ENCODE measurements around the gene CASK.

CASK gene

DNA sequence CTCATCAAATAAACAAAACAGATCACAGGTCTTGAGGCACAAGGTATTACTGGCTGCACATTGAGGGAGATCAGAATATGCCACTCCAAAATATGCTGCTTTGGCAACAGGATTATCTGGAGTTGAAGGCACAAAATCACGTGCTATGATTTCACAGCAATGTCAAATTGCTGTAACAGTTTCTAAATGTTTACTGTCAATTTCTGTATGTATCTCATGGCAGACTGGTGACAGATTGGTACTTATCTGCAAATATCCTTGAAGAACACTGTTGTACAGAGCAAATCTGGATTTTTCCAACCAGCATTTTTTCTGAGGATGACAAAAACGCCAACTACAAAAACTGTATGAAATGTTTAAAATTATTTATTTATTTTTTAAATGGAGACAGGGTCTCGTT is 172.6 kb downstream of the CASK start:
- FAIRE-seq: peak; percentile 60
- TF ChIP-seq, protein P1, sequence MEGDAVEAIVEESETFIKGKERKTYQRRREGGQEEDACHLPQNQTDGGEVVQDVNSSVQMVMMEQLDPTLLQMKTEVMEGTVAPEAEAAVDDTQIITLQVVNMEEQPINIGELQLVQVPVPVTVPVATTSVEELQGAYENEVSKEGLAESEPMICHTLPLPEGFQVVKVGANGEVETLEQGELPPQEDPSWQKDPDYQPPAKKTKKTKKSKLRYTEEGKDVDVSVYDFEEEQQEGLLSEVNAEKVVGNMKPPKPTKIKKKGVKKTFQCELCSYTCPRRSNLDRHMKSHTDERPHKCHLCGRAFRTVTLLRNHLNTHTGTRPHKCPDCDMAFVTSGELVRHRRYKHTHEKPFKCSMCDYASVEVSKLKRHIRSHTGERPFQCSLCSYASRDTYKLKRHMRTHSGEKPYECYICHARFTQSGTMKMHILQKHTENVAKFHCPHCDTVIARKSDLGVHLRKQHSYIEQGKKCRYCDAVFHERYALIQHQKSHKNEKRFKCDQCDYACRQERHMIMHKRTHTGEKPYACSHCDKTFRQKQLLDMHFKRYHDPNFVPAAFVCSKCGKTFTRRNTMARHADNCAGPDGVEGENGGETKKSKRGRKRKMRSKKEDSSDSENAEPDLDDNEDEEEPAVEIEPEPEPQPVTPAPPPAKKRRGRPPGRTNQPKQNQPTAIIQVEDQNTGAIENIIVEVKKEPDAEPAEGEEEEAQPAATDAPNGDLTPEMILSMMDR (IDR thresholded peaks at IDR 0.05; ENCODE audit: insufficient read depth, missing control alignments): no peak
- DNase-seq (ENCODE audit: insufficient read length, low spot score): no peak

DNA sequence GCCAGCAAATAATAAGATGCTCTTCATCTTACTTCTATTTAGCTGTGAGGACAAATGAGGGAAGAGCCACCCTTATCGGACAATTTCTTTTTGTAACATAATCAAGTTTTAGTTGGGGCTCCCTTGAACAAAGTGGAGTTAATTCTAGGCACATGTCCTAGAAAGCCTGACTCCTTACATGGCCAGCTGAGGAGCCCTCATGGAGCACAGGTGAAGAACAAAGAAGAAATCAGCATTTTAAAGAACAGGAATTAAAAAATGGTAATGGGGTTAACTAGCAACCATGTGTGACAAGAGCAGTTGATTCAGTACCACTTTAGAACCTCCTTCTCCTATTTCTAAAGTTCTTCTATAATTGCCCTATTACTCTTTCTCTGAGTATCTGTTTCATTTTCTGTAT is 183.5 kb downstream of the CASK start:
- peak; percentile 60 for FAIRE-seq
- TF ChIP-seq, protein P1 (IDR thresholded peaks at IDR 0.05; ENCODE audit: insufficient read depth, missing control alignments): no peak
- DNase-seq (ENCODE audit: insufficient read length, low spot score): no peak

DNA sequence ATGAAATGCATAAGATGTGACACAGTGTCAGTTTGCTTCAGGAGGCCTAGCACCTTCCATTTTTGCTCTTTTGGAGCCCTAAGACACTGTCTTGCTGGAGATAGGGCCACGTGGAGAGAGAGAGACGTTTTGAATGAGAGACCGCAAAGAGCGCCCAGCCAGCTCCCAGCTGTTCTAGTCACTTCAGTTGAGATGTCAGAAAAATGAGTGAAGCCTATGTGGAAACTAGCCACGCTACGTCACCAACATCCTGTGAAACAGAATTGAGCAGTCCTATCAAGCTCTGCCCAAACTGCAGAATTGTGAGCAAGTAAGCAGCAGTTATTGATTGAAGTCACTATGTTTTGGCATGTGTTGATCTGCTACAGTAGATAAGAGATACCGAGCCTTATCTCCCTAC is 186.3 kb downstream of the CASK start:
- DNase-seq (ENCODE audit: insufficient read length, low spot score): no peak
- TF ChIP-seq, protein P1 (IDR thresholded peaks at IDR 0.05; ENCODE audit: insufficient read depth, missing control alignments): no peak
- FAIRE-seq: peak; percentile 89

DNA sequence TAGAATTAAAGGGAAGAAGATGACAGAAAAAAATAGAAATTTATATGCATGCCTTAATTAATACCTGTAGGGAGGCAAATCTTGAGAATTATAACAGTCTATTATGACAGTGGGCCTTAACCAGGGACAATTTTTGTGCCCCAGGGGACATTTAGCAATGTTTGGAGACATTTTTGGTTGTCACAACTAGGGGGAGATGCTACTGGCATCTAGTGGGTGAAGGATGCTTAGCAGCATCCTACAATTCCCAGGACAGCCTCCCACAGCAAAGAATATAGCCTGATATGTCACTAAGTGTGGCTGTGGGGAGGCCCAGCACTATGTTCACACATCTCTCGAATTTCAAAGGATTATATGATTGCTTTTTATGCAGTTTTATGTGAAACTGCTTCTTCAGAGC is 188.8 kb downstream of the CASK start:
- TF ChIP-seq, protein P1 (IDR thresholded peaks at IDR 0.05; ENCODE audit: insufficient read depth, missing control alignments): peak; percentile 32
- DNase-seq (ENCODE audit: insufficient read length, low spot score): no peak
- no peak for FAIRE-seq

DNA sequence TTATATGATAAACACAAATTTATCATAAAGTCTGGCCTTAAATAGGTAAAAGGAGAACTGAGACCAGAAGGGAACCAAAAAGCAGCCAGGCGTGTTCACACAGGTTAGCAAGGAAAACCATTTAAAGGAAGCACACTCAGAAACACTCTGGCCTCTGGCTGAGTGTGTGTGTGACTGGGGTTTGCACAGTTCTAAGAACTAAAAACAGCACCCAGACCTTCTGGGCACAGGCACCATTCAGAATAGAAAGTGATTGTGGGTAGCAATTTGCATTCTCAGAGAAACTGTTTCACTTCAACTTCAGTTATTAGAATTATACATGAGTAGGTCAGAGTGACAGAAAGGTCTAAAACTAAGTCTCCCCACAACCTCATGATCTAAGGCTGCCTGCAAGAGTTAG is 189.4 kb downstream of the CASK start:
- TF ChIP-seq, protein P1 (IDR thresholded peaks at IDR 0.05; ENCODE audit: insufficient read depth, missing control alignments): no peak
- DNase-seq (ENCODE audit: insufficient read length, low spot score) (no peak), FAIRE-seq (no peak)

DNA sequence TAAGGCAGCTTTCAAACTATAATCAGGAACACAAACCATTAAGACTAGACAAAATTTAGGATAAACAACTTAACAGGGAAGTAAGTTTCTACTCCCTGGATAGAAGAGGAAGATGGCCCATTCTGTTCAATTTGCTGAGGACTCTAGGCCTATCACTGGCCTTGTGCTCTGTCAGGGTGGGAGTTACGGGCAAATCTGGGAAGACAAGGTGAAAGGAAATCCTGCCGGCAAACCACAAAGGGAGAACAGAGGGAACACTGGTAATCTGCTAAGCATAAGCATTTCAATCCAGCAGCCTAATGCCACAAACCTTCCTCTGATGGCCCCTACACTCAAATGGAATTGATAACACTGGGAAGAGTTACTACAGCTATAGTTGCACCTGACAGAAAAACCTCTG is 191.1 kb downstream of the CASK start:
- DNase-seq (ENCODE audit: insufficient read length, low spot score): no peak
- FAIRE-seq: peak; percentile 16
- TF ChIP-seq, protein P1 (IDR thresholded peaks at IDR 0.05; ENCODE audit: insufficient read depth, missing control alignments): no peak

DNA sequence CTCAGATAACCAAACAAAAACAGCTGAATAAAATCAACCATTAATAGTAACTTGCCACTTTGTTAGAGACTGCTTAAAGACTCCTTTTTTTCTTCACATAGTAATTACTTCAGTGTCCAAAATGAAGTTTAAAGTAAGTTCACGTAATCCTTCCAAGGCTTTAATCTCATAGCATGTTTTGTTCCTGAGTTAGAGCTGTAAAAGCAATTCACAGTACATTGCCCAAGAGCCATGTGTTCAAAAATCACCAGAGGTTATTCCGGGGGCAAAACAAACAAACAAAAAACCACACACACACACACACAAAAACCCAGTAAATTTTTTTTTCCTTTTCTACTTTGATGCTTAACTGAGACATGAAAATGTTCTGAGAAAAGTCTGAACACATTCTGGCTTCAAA is 193.3 kb downstream of the CASK start:
- TF ChIP-seq, protein P1 (IDR thresholded peaks at IDR 0.05; ENCODE audit: insufficient read depth, missing control alignments): no peak
- FAIRE-seq: peak; percentile 77
- DNase-seq (ENCODE audit: insufficient read length, low spot score): no peak
